Glutamatergic neuron (in vitro differentiated cells): ENCODE data around the gene AP5Z1. TPM values are rescaled to one million over a fixed set of nuclear protein-coding genes. Genes with fewer than 3 reads are reported as not detected.

ENCODE experiments used
- DNase-seq: peaks from one replicate; pipeline ENCODE4 v3.0.0; 2022
- H3K27ac Mint-ChIP-seq: one replicate; pipeline ENCODE4 v1.8.0; 2020; ENCODE audit warnings: mild to moderate bottlenecking, mixed read lengths, inconsistent platforms; ENCODE audit not compliant: unreplicated experiment
- H3K27me3 Mint-ChIP-seq: one replicate; pipeline ENCODE4 v1.8.0; 2020; ENCODE audit warnings: mild to moderate bottlenecking, moderate library complexity, mixed read lengths, inconsistent platforms; ENCODE audit not compliant: unreplicated experiment
- H3K36me3 Mint-ChIP-seq: one replicate; pipeline ENCODE4 v1.8.0; 2020; ENCODE audit warnings: mild to moderate bottlenecking, mixed read lengths, inconsistent platforms; ENCODE audit not compliant: unreplicated experiment
- H3K4me1 Mint-ChIP-seq: one replicate; pipeline ENCODE4 v1.8.0; 2020; ENCODE audit warnings: mild to moderate bottlenecking, low read depth, mixed read lengths, inconsistent platforms; ENCODE audit not compliant: unreplicated experiment
- H3K4me3 Mint-ChIP-seq: one replicate; pipeline ENCODE4 v1.8.0; 2020; ENCODE audit warnings: mild to moderate bottlenecking, mixed read lengths, inconsistent platforms; ENCODE audit not compliant: unreplicated experiment
- H3K9me3 Mint-ChIP-seq: one replicate; pipeline ENCODE4 v1.8.0; 2020; ENCODE audit warnings: mild to moderate bottlenecking, moderate library complexity, mixed read lengths, inconsistent platforms; ENCODE audit not compliant: unreplicated experiment
- CTCF ChIP-seq: fragments of 200-600 bp; sonication (generic); IDR thresholded peaks from one replicate; pipeline ENCODE4 v1.5.0; 2021; ENCODE audit not compliant: partially characterized antibody, unreplicated experiment
- total RNA-seq: library from RNA; stranded (reverse); fragmentation: NEBNext Ultra II Directional; extraction: Animal tissue kit (Norgen Biotek cat#: 25700); gene quantifications from one replicate; pipeline ENCODE4 v1.2.1, GENCODE V29; 2021; ENCODE audit not compliant: unreplicated experiment

Gene AP5Z1
- total RNA-seq, 1 donor from 2014 or later = 49.8 TPM

DNA sequence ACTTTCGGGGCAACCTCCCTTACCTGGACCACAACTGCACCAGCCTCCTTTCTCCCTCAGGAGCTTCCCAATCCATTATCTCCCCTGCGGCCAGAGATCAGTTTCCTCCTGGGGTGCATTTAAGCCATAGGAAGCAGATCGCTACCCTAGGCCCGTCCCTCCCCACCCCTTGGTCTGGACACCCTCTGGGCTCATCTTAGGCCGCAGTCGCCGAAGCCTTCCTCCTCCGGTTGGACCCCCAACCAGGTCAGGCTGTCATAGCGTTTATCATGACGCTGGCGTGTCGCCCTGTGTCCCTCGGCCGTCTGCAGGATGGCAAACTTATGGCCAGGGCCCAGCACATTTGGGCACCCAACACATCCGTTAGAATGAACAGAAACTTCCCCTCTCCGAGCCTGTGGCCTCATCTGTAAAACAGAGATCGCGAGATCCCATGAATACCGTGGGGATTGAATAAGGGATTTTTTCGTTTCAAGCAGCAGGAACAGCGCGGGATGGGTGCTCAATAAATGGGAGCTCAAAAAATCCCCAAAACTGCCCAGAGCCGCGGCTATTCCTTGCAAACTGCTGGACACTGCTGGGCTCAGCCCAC, 669 bp upstream of the AP5Z1 start:
- no peak for TF ChIP-seq CTCF
- Mint-ChIP-seq H3K4me3 (peak overlapping the region; percentile 99), H3K27me3 (peaks cover 14% of the 10 kb centered on the region)

GRCh38 chr7:4775848-4776623, 613 bp downstream of the AP5Z1 start:
- no peak for DNase-seq
- Mint-ChIP-seq H3K27me3 (peaks cover 11% of the 10 kb centered on the region), H3K4me1 (peaks cover 9% of the 10 kb centered on the region), H3K9me3 (peaks cover 2% of the 10 kb centered on the region), H3K36me3 (no peaks in the 10 kb centered on the region), H3K27ac (peak overlapping the region; percentile 89), H3K4me3 (peak overlapping the region; percentile 99)
- no peak for TF ChIP-seq CTCF

More for the DNA sequence above, 669 bp upstream of the AP5Z1 start:
- peaks cover 4% of the 10 kb centered on the region for H3K9me3 Mint-ChIP-seq
- peak overlapping the region; percentile 73 for H3K27ac Mint-ChIP-seq
- no peaks in the 10 kb centered on the region for H3K36me3 Mint-ChIP-seq
- DNase-seq = no peak
- H3K4me1 Mint-ChIP-seq = peaks cover 9% of the 10 kb centered on the region

GRCh38 chr7:4779118-4779517, 3.7 kb downstream of the AP5Z1 start:
- Mint-ChIP-seq H3K9me3 (peaks cover 5% of the 10 kb centered on the region), H3K36me3 (no peaks in the 10 kb centered on the region), H3K27me3 (peaks cover 14% of the 10 kb centered on the region), H3K4me3 (no peak overlapping the region), H3K4me1 (peaks cover 9% of the 10 kb centered on the region), H3K27ac (no peak overlapping the region)
- no peak for DNase-seq
- TF ChIP-seq CTCF = no peak

- Mint-ChIP-seq H3K27ac (no peak overlapping the region), H3K36me3 (no peaks in the 10 kb centered on the region), H3K27me3 (peaks cover 5% of the 10 kb centered on the region), H3K4me3 (no peak overlapping the region), H3K9me3 (peaks cover 8% of the 10 kb centered on the region), H3K4me1 (no peaks in the 10 kb centered on the region)
- TF ChIP-seq CTCF = no peak
- no peak for DNase-seq
Observed at GRCh38 chr7:4781366-4782069, 6.1 kb downstream of the AP5Z1 start.
